ENCODE results near the gene DNAH2. TPM values are rescaled to one million over a fixed set of nuclear protein-coding genes. Genes with fewer than 3 reads are reported as not detected.

Gene DNAH2
- total and polyA plus RNA-seq, 2 donors (not counting 1 experiment from before 2014, with no cell fraction given): 0.08 to 0.17 TPM

GRCh38 chr17:7705269-7706255 lies 12.0 kb upstream of the DNAH2 start:
- H3K36me3 ChIP-seq (ENCODE audit: control insufficient read depth, insufficient read depth, low read length): peaks cover 2% of the 10 kb centered on the region
- DNase-seq (ENCODE audit: low read depth in 2 of 2): no peak
- TF ChIP-seq, protein P1, sequence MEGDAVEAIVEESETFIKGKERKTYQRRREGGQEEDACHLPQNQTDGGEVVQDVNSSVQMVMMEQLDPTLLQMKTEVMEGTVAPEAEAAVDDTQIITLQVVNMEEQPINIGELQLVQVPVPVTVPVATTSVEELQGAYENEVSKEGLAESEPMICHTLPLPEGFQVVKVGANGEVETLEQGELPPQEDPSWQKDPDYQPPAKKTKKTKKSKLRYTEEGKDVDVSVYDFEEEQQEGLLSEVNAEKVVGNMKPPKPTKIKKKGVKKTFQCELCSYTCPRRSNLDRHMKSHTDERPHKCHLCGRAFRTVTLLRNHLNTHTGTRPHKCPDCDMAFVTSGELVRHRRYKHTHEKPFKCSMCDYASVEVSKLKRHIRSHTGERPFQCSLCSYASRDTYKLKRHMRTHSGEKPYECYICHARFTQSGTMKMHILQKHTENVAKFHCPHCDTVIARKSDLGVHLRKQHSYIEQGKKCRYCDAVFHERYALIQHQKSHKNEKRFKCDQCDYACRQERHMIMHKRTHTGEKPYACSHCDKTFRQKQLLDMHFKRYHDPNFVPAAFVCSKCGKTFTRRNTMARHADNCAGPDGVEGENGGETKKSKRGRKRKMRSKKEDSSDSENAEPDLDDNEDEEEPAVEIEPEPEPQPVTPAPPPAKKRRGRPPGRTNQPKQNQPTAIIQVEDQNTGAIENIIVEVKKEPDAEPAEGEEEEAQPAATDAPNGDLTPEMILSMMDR (conservative IDR thresholded peaks at IDR 0.05 in 1 of 2, IDR thresholded peaks at IDR 0.05 in 1 of 2; ENCODE audit: low read depth in 1 of 2, low read length in 2 of 2): no peak
- peak; percentile 92 for TF ChIP-seq EZH2 (IDR thresholded peaks at IDR 0.05; ENCODE audit: low read length, missing control alignments)
- H3K27me3 ChIP-seq (ENCODE audit: control insufficient read depth, insufficient read depth, low read length): peaks cover 25% of the 10 kb centered on the region
- no peak overlapping the region for H3K4me2 ChIP-seq (ENCODE audit: extremely low read depth, insufficient read depth, low read length)
- H3K4me1 ChIP-seq (ENCODE audit: control insufficient read depth, extremely low read depth, insufficient read depth, low read length): peaks cover 4% of the 10 kb centered on the region
- peak overlapping the region in 1 of 4 experiments; percentile 63 for H3K4me3 ChIP-seq (replicated peaks in 1 of 4; ENCODE audit: control extremely low read depth in 1 of 4, insufficient read depth in 1 of 4, low read depth in 3 of 4, low read length in 4 of 4)
- no peak overlapping the region for H3K9ac ChIP-seq (ENCODE audit: insufficient read depth, low read length)
- H4K20me1 ChIP-seq (ENCODE audit: control insufficient read depth, extremely low read depth, insufficient read depth, low read length): no peaks in the 10 kb centered on the region
- H3K9me3 ChIP-seq (ENCODE audit: control insufficient read depth, insufficient read depth, low read depth, low read length): no peaks in the 10 kb centered on the region
- no peaks in the 10 kb centered on the region for H3K79me2 ChIP-seq (ENCODE audit: control insufficient read depth, insufficient read depth, low read length)
- H3K27ac ChIP-seq (ENCODE audit: insufficient read depth, low read length): no peak overlapping the region
- no peak overlapping the region for H2AFZ ChIP-seq (ENCODE audit: low read length)

- Histone ChIP-seq H3K4me3 (replicated peaks in 1 of 4; ENCODE audit: control extremely low read depth in 1 of 4, insufficient read depth in 1 of 4, low read depth in 3 of 4, low read length in 4 of 4) (no peak overlapping the region), H3K4me1 (ENCODE audit: control insufficient read depth, extremely low read depth, insufficient read depth, low read length) (peaks cover 4% of the 10 kb centered on the region), H4K20me1 (ENCODE audit: control insufficient read depth, extremely low read depth, insufficient read depth, low read length) (no peaks in the 10 kb centered on the region), H3K27ac (ENCODE audit: insufficient read depth, low read length) (no peak overlapping the region), H3K79me2 (ENCODE audit: control insufficient read depth, insufficient read depth, low read length) (no peaks in the 10 kb centered on the region), H2AFZ (ENCODE audit: low read length) (no peak overlapping the region), H3K9me3 (ENCODE audit: control insufficient read depth, insufficient read depth, low read depth, low read length) (no peaks in the 10 kb centered on the region), H3K36me3 (ENCODE audit: control insufficient read depth, insufficient read depth, low read length) (no peaks in the 10 kb centered on the region), H3K27me3 (ENCODE audit: control insufficient read depth, insufficient read depth, low read length) (peaks cover 29% of the 10 kb centered on the region), H3K9ac (ENCODE audit: insufficient read depth, low read length) (no peak overlapping the region), H3K4me2 (ENCODE audit: extremely low read depth, insufficient read depth, low read length) (no peak overlapping the region)
- no peak for TF ChIP-seq EZH2 (IDR thresholded peaks at IDR 0.05; ENCODE audit: low read length, missing control alignments)
- TF ChIP-seq, protein P1 (conservative IDR thresholded peaks at IDR 0.05 in 1 of 2, IDR thresholded peaks at IDR 0.05 in 1 of 2; ENCODE audit: low read depth in 1 of 2, low read length in 2 of 2): no peak
- DNase-seq (ENCODE audit: low read depth in 2 of 2): no peak
Observed at GRCh38 chr17:7706631-7707354, 10.8 kb upstream of the DNAH2 start.

DNA sequence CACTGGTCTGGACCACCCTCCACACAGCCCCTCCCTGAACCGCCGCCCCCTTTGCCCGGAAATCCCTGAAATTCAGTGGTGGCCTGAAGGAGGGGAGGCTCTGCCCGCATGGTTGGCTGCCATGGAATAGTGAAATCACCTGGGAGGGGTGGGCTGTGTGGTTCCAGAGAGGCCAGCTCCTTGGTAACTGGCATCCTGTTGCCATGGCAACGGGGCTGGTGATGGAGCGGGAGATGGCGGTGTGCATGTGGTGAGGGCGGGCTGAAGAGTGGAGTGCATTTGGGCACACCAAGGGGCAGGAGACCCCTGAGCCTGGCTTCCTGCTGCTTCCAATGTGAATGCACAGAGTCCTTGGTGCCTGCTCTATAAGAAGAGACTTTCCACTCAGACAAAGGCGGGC lies 10.1 kb upstream of the DNAH2 start:
- H4K20me1 ChIP-seq (ENCODE audit: control insufficient read depth, extremely low read depth, insufficient read depth, low read length): no peaks in the 10 kb centered on the region
- H3K36me3 ChIP-seq (ENCODE audit: control insufficient read depth, insufficient read depth, low read length): no peaks in the 10 kb centered on the region
- no peak overlapping the region for H3K4me3 ChIP-seq (replicated peaks in 1 of 4; ENCODE audit: control extremely low read depth in 1 of 4, insufficient read depth in 1 of 4, low read depth in 3 of 4, low read length in 4 of 4)
- no peak for DNase-seq (ENCODE audit: low read depth in 2 of 2)
- no peak overlapping the region for H3K9ac ChIP-seq (ENCODE audit: insufficient read depth, low read length)
- H3K27ac ChIP-seq (ENCODE audit: insufficient read depth, low read length): no peak overlapping the region
- peaks cover 35% of the 10 kb centered on the region for H3K27me3 ChIP-seq (ENCODE audit: control insufficient read depth, insufficient read depth, low read length)
- TF ChIP-seq, protein P1 (conservative IDR thresholded peaks at IDR 0.05 in 1 of 2, IDR thresholded peaks at IDR 0.05 in 1 of 2; ENCODE audit: low read depth in 1 of 2, low read length in 2 of 2): no peak
- TF ChIP-seq EZH2 (IDR thresholded peaks at IDR 0.05; ENCODE audit: low read length, missing control alignments): no peak
- H3K79me2 ChIP-seq (ENCODE audit: control insufficient read depth, insufficient read depth, low read length): no peaks in the 10 kb centered on the region
- no peak overlapping the region for H2AFZ ChIP-seq (ENCODE audit: low read length)
- H3K9me3 ChIP-seq (ENCODE audit: control insufficient read depth, insufficient read depth, low read depth, low read length): no peaks in the 10 kb centered on the region
- peaks cover 4% of the 10 kb centered on the region for H3K4me1 ChIP-seq (ENCODE audit: control insufficient read depth, extremely low read depth, insufficient read depth, low read length)
- no peak overlapping the region for H3K4me2 ChIP-seq (ENCODE audit: extremely low read depth, insufficient read depth, low read length)

Measured in fibroblast of lung (primary cell).